GM12872 (cell line): ENCODE measurements around the gene TTLL5.

Experiments used
- CTCF ChIP-seq: IDR thresholded peaks from 3 replicates; pipeline ENCODE4 v1.5.1; 2011; ENCODE audit warnings: low read depth, mild to moderate bottlenecking, low read length, moderate library complexity; ENCODE audit not compliant: insufficient read depth

Gene TTLL5

GRCh38 chr14:75999511-76000190 is 338.6 kb downstream of the TTLL5 start:
- TF ChIP-seq CTCF: no peak

- no peak for TF ChIP-seq CTCF
These were observed 341.3 kb downstream of the TTLL5 start for GRCh38 chr14:76002383-76002782.
